ENCODE measurements around the gene AHSG.

AHSG gene

DNA sequence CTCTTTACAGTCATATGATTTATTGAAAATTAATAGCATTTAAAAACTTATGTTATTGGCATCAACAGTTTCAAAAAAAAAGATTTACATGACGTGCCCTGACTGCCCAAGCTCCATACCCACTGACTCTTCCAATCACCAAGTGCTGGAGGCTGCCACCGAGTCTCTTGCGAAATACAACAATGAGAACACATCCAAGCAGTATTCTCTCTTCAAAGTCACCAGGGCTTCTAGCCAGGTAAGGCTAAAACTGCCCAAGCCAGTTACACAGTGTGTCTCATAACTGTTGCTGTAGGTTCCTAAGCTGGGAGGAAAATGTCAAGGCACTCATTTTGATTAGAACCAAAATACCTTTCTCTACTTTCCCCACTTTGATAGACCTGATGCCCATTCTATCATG is 31.8 kb downstream of the AHSG start:
- no peak for DNase-seq

GRCh38 chr3:186646106-186646505 is 33.2 kb downstream of the AHSG start:
- no peak for DNase-seq

- DNase-seq: no peak
Observed at GRCh38 chr3:186646841-186647240, 34.0 kb downstream of the AHSG start.

GRCh38 chr3:186648851-186649250 is 36.0 kb downstream of the AHSG start:
- no peak for DNase-seq

GRCh38 chr3:186651678-186652215 is 38.9 kb downstream of the AHSG start:
- DNase-seq: no peak

DNA sequence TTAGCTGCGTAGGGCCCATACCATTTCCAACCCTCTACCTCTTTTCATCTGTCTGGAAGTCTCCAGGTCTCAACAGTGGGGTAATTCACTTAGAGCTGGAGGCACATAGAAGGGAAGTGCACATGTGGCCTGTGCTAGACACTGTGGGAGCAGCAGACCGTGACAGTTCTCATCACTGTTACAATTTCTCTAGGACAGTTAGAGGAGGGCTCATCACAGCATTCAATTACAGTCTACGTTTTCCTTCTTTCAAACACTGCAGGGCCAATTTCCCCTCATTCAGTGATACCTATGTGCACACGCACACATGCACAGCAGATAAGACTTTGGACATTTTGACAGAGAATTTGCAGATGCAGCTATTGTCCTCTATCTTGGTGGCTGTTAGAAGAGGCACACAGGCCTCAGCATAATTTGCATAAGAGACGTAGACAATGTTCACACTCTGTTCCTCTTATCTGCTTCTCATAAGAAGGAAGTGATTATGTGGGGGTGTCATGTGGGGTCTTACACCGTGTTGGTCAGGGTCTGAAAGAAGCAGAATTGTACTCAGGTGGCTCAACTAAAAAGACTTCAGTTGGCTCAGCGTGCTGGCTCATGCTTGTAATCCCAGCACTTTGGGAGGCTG is 40.3 kb downstream of the AHSG start:
- no peak for DNase-seq

DNA sequence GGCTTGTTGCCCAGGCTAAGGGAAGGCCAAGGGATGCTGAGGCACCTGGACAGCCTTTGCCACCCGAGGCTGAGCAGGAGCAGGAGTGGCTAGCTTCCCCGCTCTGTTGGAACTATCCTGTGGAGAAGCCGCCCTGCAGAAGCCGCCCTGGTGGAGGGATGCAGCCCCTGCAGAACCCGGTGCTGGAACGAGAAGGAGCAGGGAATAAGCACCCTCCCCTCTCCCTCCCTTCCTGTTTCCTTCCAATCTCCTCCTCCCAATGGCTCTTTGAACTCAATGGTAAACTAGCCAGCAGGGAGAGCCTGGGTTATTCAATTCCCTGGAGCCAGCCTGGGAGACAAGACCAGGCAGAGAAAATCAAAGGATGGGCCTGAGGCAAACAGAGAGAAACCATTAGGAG is 41.1 kb downstream of the AHSG start:
- DNase-seq: no peak

DNA sequence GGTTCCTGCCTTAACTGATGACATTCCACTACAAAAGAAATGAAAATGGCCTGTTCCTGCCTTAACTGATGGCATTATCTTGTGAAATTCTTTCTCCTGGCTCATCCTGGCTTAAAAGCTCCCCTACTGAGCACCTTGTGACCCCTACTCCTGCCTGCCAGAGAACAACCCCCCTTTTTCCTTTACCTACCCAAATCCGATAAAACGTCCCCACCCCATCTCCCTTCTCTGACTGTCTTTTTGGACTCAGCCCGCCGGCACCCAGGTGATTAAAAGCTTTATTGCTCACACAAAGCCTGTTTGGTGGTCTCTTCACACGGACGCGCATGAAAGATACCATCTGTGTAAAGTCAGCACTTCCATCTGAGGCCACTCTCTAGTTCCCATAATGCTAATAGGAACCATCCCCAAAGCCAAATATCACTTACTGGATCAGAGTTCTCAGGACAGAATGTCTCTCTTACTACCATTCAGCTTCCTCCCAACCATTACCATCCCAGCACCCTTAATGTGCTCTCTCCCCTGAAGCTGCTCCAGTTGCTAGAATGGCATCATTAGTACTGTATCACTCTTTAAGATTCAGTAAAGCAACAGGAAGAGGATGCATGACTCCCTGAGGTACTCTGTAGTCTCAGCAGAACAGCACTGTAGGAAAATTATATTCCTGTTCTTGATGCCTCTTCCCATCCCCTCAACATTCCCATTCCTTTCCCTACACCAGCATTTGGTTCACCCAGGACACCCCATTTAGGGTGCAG is 50.7 kb downstream of the AHSG start:
- DNase-seq: no peak

GRCh38 chr3:186664119-186664495 is 51.2 kb downstream of the AHSG start:
- no peak for DNase-seq

DNA sequence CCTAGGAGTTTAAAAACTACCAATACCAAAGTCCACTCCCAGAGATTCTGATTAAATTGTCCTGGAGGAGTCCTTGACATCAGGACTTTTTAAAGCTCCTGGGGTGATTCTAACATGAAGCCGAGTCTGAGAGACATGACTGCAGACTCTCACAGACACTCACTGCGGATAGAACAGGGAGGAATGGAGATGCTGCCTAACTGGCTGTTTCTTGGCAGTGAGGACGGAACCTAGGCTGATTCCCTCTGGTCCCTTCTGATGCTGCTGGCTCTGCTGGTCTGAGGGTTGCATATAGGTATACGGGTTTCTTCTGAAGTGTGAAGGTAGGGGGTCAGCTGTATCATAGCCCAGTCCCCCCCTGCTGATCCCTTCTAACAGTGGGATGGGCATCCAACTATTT is 51.6 kb downstream of the AHSG start:
- no peak for DNase-seq

GRCh38 chr3:186665625-186666188 is 52.8 kb downstream of the AHSG start, which contains the start of gene HRG:
HRG (plus strand) TSS chr3:186666014; CDS start chr3:186666032, 18 bp downstream.
- DNase-seq: no peak

GRCh38 chr3:186668426-186668825 is 55.6 kb downstream of the AHSG start:
- no peak for DNase-seq

DNA sequence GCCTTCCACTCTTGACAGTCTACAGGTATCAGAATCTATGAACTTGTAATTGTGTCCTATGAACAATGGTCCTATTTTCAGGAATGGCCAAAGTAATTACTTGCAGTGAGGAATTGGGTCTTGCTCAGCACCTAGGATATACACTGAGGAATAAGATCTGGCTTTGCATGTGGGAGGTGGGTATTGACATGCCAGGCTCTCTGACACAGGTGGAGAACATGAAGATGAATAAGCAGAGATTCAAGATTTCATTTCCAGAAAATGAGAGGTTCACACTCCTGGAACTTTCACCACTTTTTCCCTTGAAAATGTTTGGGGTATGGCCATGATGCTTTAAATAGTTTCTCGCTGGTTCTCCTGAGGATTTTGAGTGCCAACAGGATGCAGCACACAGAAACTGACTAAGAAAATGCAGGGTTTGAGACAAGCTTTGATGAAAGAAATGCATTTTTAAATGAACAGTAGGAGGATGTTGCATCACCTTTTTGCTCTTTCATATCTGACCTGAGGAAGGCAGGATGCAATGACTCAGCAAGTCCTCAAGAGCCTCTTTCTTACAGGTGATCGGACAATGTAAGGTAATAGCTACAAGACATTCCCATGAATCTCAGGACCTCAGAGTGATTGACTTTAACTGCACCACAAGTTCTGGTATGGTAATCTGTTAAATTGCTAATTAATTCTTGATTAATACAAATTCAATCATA is 56.7 kb downstream of the AHSG start:
- DNase-seq: no peak

GRCh38 chr3:186670155-186670554 is 57.3 kb downstream of the AHSG start:
- no peak for DNase-seq

Measured in activated gamma-delta T cell treated with Interleukin-2 at 50 U/mL for 16 hours (primary cell).